Activated naive CD4-positive, alpha-beta T cell treated with anti-CD3 and anti-CD28 coated beads, Interleukin-2, amount 50 U/mL, for 72 hours (primary cell): Measurements from ENCODE around the gene SPARCL1. TPM values are rescaled to one million over a fixed set of nuclear protein-coding genes. Genes with fewer than 3 reads are reported as not detected.
"Not testable (repeated sequence)": the region's sequence is repeated elsewhere in the genome, so short reads cannot be mapped to it uniquely, and the experiment has no call there.

ENCODE experiments used
- ATAC-seq, 2 donors: fragments of 150-1000 bp; cut with Tn5 transposase; 2 replicates each; pipeline ENCODE4 v1.10.0; 2021; ENCODE audit warnings: mild to moderate bottlenecking in 2 of 2, moderate library complexity in 2 of 2
- DNase-seq, 2 donors: peaks; one replicate each; pipeline ENCODE4 v3.0.0; 2021 to 2022; ENCODE audit warnings: low spot score in 2 of 2
- H3K27ac Mint-ChIP-seq, 2 donors: one replicate each; pipeline ENCODE4 v1.8.0; 2022; ENCODE audit warnings: mild to moderate bottlenecking in 2 of 2, mixed read lengths in 2 of 2
- H3K36me3 Mint-ChIP-seq, 2 donors: one replicate each; pipeline ENCODE4 v1.8.0; 2022; ENCODE audit warnings: mixed read lengths in 2 of 2
- H3K9me3 Mint-ChIP-seq, 2 donors: one replicate each; pipeline ENCODE4 v1.8.0; 2022; ENCODE audit warnings: mixed read lengths in 2 of 2
- total RNA-seq, 2 donors: library from RNA; stranded (reverse); gene quantifications; one replicate each; pipeline ENCODE4 v1.2.3, GENCODE V29; 2022

SPARCL1 gene
- not detected for total RNA-seq

GRCh38 chr4:87529187-87529586 lies at the start of gene SPARCL1:
Gene SPARCL1, minus strand, starts transcription at chr4:87529376. Its CDS starts 29,802 bp downstream, at chr4:87499574.
- Mint-ChIP-seq H3K36me3 (peaks cover 0 to 5% of the 10 kb centered on the region in 2 donors), H3K27ac (no peak within 1 kb of the TSS), H3K9me3 (no peaks in the 10 kb centered on the region)
- DNase-seq (no peak), ATAC-seq (no peak)

GRCh38 chr4:87575983-87576382 lies 46.8 kb upstream of the SPARCL1 start:
- H3K27ac Mint-ChIP-seq: no peak overlapping the region
- ATAC-seq: no peak
- no peaks in the 10 kb centered on the region for H3K9me3 Mint-ChIP-seq
- no peaks in the 10 kb centered on the region for H3K36me3 Mint-ChIP-seq
- DNase-seq: no peak

GRCh38 chr4:87575408-87575807 lies 46.2 kb upstream of the SPARCL1 start:
- DNase-seq (no peak), ATAC-seq (peak in 1 of 2 donors; percentile 22)
- Mint-ChIP-seq H3K36me3 (no peaks in the 10 kb centered on the region), H3K9me3 (no peaks in the 10 kb centered on the region), H3K27ac (no peak overlapping the region)

- no peaks in the 10 kb centered on the region for H3K9me3 Mint-ChIP-seq
- ATAC-seq (no peak), DNase-seq (no peak)
- no peaks in the 10 kb centered on the region for H3K36me3 Mint-ChIP-seq
- no peak overlapping the region for H3K27ac Mint-ChIP-seq
Measured at GRCh38 chr4:87574996-87575395, 45.8 kb upstream of the SPARCL1 start.

GRCh38 chr4:87574376-87574775 lies 45.2 kb upstream of the SPARCL1 start:
- H3K9me3 Mint-ChIP-seq, ATAC-seq, DNase-seq, H3K27ac Mint-ChIP-seq, H3K36me3 Mint-ChIP-seq: not testable (repeated sequence)

- Mint-ChIP-seq H3K36me3 (no peaks in the 10 kb centered on the region), H3K9me3 (no peaks in the 10 kb centered on the region), H3K27ac (no peak overlapping the region)
- ATAC-seq: peak in 1 of 2 donors; percentile 56
- no peak for DNase-seq
Measured at GRCh38 chr4:87570290-87570805, 41.2 kb upstream of the SPARCL1 start.

GRCh38 chr4:87567191-87567590 lies 38.0 kb upstream of the SPARCL1 start:
- ATAC-seq (no peak), DNase-seq (no peak)
- no peaks in the 10 kb centered on the region for H3K9me3 Mint-ChIP-seq
- H3K36me3 Mint-ChIP-seq: no peaks in the 10 kb centered on the region
- no peak overlapping the region for H3K27ac Mint-ChIP-seq

- H3K9me3 Mint-ChIP-seq: no peaks in the 10 kb centered on the region
Measured at GRCh38 chr4:87566276-87566675, 37.1 kb upstream of the SPARCL1 start.

GRCh38 chr4:87565746-87566145 lies 36.6 kb upstream of the SPARCL1 start:
- DNase-seq: no peak
- Mint-ChIP-seq H3K27ac (no peak overlapping the region), H3K9me3 (no peaks in the 10 kb centered on the region), H3K36me3 (no peaks in the 10 kb centered on the region)
- ATAC-seq: no peak

More at GRCh38 chr4:87566276-87566675, 37.1 kb upstream of the SPARCL1 start:
- H3K27ac Mint-ChIP-seq: no peak overlapping the region
- no peak for DNase-seq
- no peak for ATAC-seq
- H3K36me3 Mint-ChIP-seq: no peaks in the 10 kb centered on the region

- H3K9me3 Mint-ChIP-seq: no peaks in the 10 kb centered on the region
- no peak overlapping the region for H3K27ac Mint-ChIP-seq
- peak in 1 of 2 donors; percentile 46 for ATAC-seq
- no peaks in the 10 kb centered on the region for H3K36me3 Mint-ChIP-seq
- DNase-seq: no peak
Measured at GRCh38 chr4:87560802-87561201, 31.6 kb upstream of the SPARCL1 start.

GRCh38 chr4:87559090-87559837 lies 30.1 kb upstream of the SPARCL1 start:
- peak in 1 of 2 donors; percentile 38 for DNase-seq
- Mint-ChIP-seq H3K27ac (no peak overlapping the region), H3K36me3 (no peaks in the 10 kb centered on the region), H3K9me3 (no peaks in the 10 kb centered on the region)
- ATAC-seq: peak; percentile 81 to 91

GRCh38 chr4:87557348-87557747 lies 28.2 kb upstream of the SPARCL1 start:
- H3K9me3 Mint-ChIP-seq: no peaks in the 10 kb centered on the region
- no peak for ATAC-seq
- no peak overlapping the region for H3K27ac Mint-ChIP-seq
- DNase-seq: no peak
- H3K36me3 Mint-ChIP-seq: no peaks in the 10 kb centered on the region

- Mint-ChIP-seq H3K9me3 (no peaks in the 10 kb centered on the region), H3K27ac (no peak overlapping the region), H3K36me3 (no peaks in the 10 kb centered on the region)
- ATAC-seq: peak; percentile 64 to 90
- DNase-seq: no peak
Measured at GRCh38 chr4:87555773-87556619, 26.8 kb upstream of the SPARCL1 start.

GRCh38 chr4:87553182-87553581 lies 24.0 kb upstream of the SPARCL1 start:
- H3K27ac Mint-ChIP-seq: no peak overlapping the region
- H3K36me3 Mint-ChIP-seq: no peaks in the 10 kb centered on the region
- ATAC-seq: no peak
- DNase-seq: no peak
- H3K9me3 Mint-ChIP-seq: no peaks in the 10 kb centered on the region

GRCh38 chr4:87551361-87551760 lies 22.2 kb upstream of the SPARCL1 start:
- no peak overlapping the region for H3K27ac Mint-ChIP-seq

GRCh38 chr4:87547016-87547708 lies 18.0 kb upstream of the SPARCL1 start:
- Mint-ChIP-seq H3K9me3 (no peaks in the 10 kb centered on the region), H3K36me3 (no peaks in the 10 kb centered on the region), H3K27ac (no peak overlapping the region)
- DNase-seq (no peak), ATAC-seq (no peak)

More at GRCh38 chr4:87551361-87551760, 22.2 kb upstream of the SPARCL1 start:
- H3K9me3 Mint-ChIP-seq: no peaks in the 10 kb centered on the region
- DNase-seq: no peak
- ATAC-seq: no peak
- H3K36me3 Mint-ChIP-seq: no peaks in the 10 kb centered on the region

- H3K27ac Mint-ChIP-seq: no peak overlapping the region
- H3K36me3 Mint-ChIP-seq: no peaks in the 10 kb centered on the region
- H3K9me3 Mint-ChIP-seq: no peaks in the 10 kb centered on the region
- DNase-seq (no peak), ATAC-seq (no peak)
Measured at GRCh38 chr4:87545052-87545451, 15.9 kb upstream of the SPARCL1 start.
